HCT116 (cell line): ENCODE results near the gene POLR1B.

Source experiments
- EZH2 ChIP-seq: fragments of 200-600 bp; sonication (generic); IDR thresholded peaks from 2 replicates; pipeline ENCODE4 v1.6.1; 2017; ENCODE audit warnings: antibody characterized with exemption, mixed run types
- EZH2phosphoT487 ChIP-seq: fragments of 200-600 bp; IDR thresholded peaks from 2 replicates; pipeline ENCODE4 v1.6.1; 2018; ENCODE audit warnings: antibody characterized with exemption, borderline replicate concordance
- POLR2A ChIP-seq: IDR thresholded peaks from 2 replicates; pipeline ENCODE4 v1.7.0; 2011; ENCODE audit warnings: borderline replicate concordance; ENCODE audit not compliant: insufficient read depth, insufficient read length; ENCODE audit errors: extremely low read depth
- POLR2AphosphoS5 ChIP-seq: IDR thresholded peaks from 2 replicates; pipeline ENCODE4 v1.6.1; 2011; ENCODE audit warnings: mild to moderate bottlenecking, low read depth, low read length, moderate library complexity
- RAD21 ChIP-seq: IDR thresholded peaks from 2 replicates; pipeline ENCODE4 v1.6.1; 2012; ENCODE audit warnings: low read depth, mild to moderate bottlenecking
- REST ChIP-seq: IDR thresholded peaks from 2 replicates; pipeline ENCODE4 v1.6.1; 2012; ENCODE audit warnings: low read depth
- TCF7L2 ChIP-seq: IDR thresholded peaks from 2 replicates; pipeline ENCODE4 v1.7.0; 2011; ENCODE audit warnings: borderline replicate concordance, inconsistent platforms; ENCODE audit not compliant: insufficient read depth, insufficient read length; ENCODE audit errors: extremely low read depth
- YY1 ChIP-seq: IDR thresholded peaks from 2 replicates; pipeline ENCODE4 v1.6.1; 2011; ENCODE audit warnings: low read length, low read depth, moderate library complexity, mild to moderate bottlenecking; ENCODE audit not compliant: insufficient replicate concordance; ENCODE audit errors: extremely low read depth
- ZNF274 ChIP-seq: fragments of 200-500 bp; sonication (Bioruptor generic); IDR thresholded peaks from 2 replicates; pipeline ENCODE4 v1.6.1; 2014; ENCODE audit warnings: mild to moderate bottlenecking, low read depth, low read length, inconsistent platforms
- TF ChIP-seq, protein P1 (sequence below), 3 experiments: fragments of 200-600 bp in 1 of 3; sonication (generic) in 1 of 3; IDR thresholded peaks in 2 of 3; conservative IDR thresholded peaks in 1 of 3; 2 replicates each; pipeline ENCODE4 v1.5.1; 2012 to 2017; ENCODE audit warnings: low read depth in 2 of 3, low read length in 2 of 3, antibody characterized with exemption in 1 of 3, borderline replicate concordance in 1 of 3, control low read depth in 1 of 3, mild to moderate bottlenecking in 1 of 3, mixed read lengths in 1 of 3, mixed run types in 1 of 3, moderate library complexity in 1 of 3; ENCODE audit not compliant: insufficient read depth in 1 of 3

DNA sequence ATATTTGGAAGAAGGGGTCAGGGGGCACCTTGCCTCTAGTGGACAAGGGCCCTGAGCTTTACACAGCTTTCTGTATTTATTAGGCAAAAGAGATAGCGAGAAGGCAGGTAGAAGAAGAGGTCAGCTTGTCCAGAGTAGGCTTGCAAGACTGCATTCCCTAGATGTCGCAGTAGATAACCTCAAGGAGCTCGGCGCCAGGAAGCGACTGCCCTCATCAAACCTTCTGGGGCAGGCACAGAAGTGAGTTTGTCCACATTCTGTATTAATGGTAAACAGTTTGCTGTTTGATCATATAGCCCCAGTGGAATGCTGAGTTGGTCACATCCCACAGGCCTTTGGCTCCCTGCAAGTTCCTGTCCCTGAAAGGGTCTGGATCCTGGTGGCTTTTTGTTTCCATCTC, 49.1 kb downstream of the POLR1B start:
- TF ChIP-seq, protein P1, sequence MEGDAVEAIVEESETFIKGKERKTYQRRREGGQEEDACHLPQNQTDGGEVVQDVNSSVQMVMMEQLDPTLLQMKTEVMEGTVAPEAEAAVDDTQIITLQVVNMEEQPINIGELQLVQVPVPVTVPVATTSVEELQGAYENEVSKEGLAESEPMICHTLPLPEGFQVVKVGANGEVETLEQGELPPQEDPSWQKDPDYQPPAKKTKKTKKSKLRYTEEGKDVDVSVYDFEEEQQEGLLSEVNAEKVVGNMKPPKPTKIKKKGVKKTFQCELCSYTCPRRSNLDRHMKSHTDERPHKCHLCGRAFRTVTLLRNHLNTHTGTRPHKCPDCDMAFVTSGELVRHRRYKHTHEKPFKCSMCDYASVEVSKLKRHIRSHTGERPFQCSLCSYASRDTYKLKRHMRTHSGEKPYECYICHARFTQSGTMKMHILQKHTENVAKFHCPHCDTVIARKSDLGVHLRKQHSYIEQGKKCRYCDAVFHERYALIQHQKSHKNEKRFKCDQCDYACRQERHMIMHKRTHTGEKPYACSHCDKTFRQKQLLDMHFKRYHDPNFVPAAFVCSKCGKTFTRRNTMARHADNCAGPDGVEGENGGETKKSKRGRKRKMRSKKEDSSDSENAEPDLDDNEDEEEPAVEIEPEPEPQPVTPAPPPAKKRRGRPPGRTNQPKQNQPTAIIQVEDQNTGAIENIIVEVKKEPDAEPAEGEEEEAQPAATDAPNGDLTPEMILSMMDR (IDR thresholded peaks at IDR 0.05 in 2 of 3, conservative IDR thresholded peaks at IDR 0.05 in 1 of 3; ENCODE audit: borderline replicate concordance in 1 of 3, insufficient read depth in 1 of 3, low read depth in 2 of 3, low read length in 2 of 3) = no peak
- TF ChIP-seq EZH2phosphoT487 (no peak), POLR2AphosphoS5 (no peak), REST (no peak), TCF7L2 (no peak), ZNF274 (no peak), YY1 (no peak), POLR2A (no peak), RAD21 (no peak), EZH2 (no peak)
